WTC11 (cell line): ENCODE measurements around the gene DGLUCY. TPM values are rescaled to one million over a fixed set of nuclear protein-coding genes. Genes with fewer than 3 reads are reported as not detected.

Experiments
- ATAC-seq: fragments of 200-7000 bp; cut with Tn5 transposase; 2 replicates; pipeline ENCODE4 v1.10.0; 2021; ENCODE audit warnings: mild to moderate bottlenecking, moderate library complexity
- CTCF ChIA-PET: fragments of 300-600 bp; sonication (Branson Sonifier 250); formaldehyde crosslinking; loops from one replicate; lab custom pipeline; 2021; ENCODE audit warnings: antibody characterized with exemption; lab: Charles Lee
- POLR2A ChIA-PET: fragments of 350-600 bp; sonication (Branson Sonifier 250); formaldehyde crosslinking; loops from one replicate; lab custom pipeline; 2021; ENCODE audit warnings: antibody characterized with exemption; lab: Charles Lee
- DNase-seq: peaks from one replicate; pipeline ENCODE4 v3.0.0; 2021; ENCODE audit warnings: low spot score
- H3K27ac Mint-ChIP-seq: 2 replicates; pipeline ENCODE4 v1.8.0; 2021; ENCODE audit warnings: mixed read lengths
- H3K27me3 Mint-ChIP-seq: 2 replicates; pipeline ENCODE4 v1.8.0; 2021; ENCODE audit warnings: low read depth, mild to moderate bottlenecking, moderate library complexity, mixed read lengths
- H3K36me3 Mint-ChIP-seq: 2 replicates; pipeline ENCODE4 v1.8.0; 2021; ENCODE audit warnings: mixed read lengths
- H3K4me1 Mint-ChIP-seq: 2 replicates; pipeline ENCODE4 v1.8.0; 2022; ENCODE audit warnings: mixed read lengths
- H3K4me3 Mint-ChIP-seq: 2 replicates; pipeline ENCODE4 v1.8.0; 2021; ENCODE audit warnings: mild to moderate bottlenecking, moderate library complexity, mixed read lengths
- H3K9me3 Mint-ChIP-seq: 2 replicates; pipeline ENCODE4 v1.8.0; 2021; ENCODE audit warnings: mixed read lengths
- AR ChIP-seq: fragments of 250-450 bp; sonication (Bioruptor Pico); IDR thresholded peaks from 2 replicates; pipeline ENCODE4 v1.9.0; 2021; ENCODE audit warnings: mild to moderate bottlenecking
- ATF6 ChIP-seq: sonication (generic); formaldehyde crosslinking; IDR thresholded peaks from 2 replicates; pipeline ENCODE4 v1.8.1; 2023; ENCODE audit warnings: mild to moderate bottlenecking, missing genetic modification reagents
- CTCF ChIP-seq: fragments of 200-600 bp; IDR thresholded peaks from 2 replicates; pipeline ENCODE4 v1.8.0; 2022; ENCODE audit warnings: antibody characterized with exemption
- E2F4 ChIP-seq: sonication (generic); formaldehyde crosslinking; IDR thresholded peaks from 2 replicates; pipeline ENCODE4 v1.8.1; 2022; ENCODE audit warnings: low read depth, mild to moderate bottlenecking, moderate library complexity, missing genetic modification reagents, borderline replicate concordance
- JAZF1 ChIP-seq: fragments of 250-450 bp; sonication (Bioruptor Pico); IDR thresholded peaks from 2 replicates; pipeline ENCODE4 v1.9.0; 2021; ENCODE audit warnings: moderate library complexity, mild to moderate bottlenecking, inconsistent platforms
- JUN ChIP-seq: sonication (generic); formaldehyde crosslinking; IDR thresholded peaks from 2 replicates; pipeline ENCODE4 v1.8.0; 2023; ENCODE audit warnings: mild to moderate bottlenecking, missing genetic modification reagents
- MAX ChIP-seq: sonication (generic); formaldehyde crosslinking; IDR thresholded peaks from 2 replicates; pipeline ENCODE4 v1.8.0; 2022; ENCODE audit warnings: mild to moderate bottlenecking, missing genetic modification reagents
- NFATC4 ChIP-seq: fragments of 250-450 bp; sonication (Bioruptor Pico); IDR thresholded peaks from 2 replicates; pipeline ENCODE4 v1.9.0; 2021; ENCODE audit warnings: mild to moderate bottlenecking
- NFE2L1 ChIP-seq: sonication (generic); formaldehyde crosslinking; IDR thresholded peaks from 2 replicates; pipeline ENCODE4 v1.8.1; 2023; ENCODE audit warnings: missing genetic modification reagents
- NFYB ChIP-seq: sonication (generic); formaldehyde crosslinking; conservative IDR thresholded peaks from 2 replicates; pipeline ENCODE4 v1.8.0; 2022; ENCODE audit warnings: low read depth, missing genetic modification reagents
- NR2C2 ChIP-seq: sonication (generic); formaldehyde crosslinking; IDR thresholded peaks from 2 replicates; pipeline ENCODE4 v1.8.0; 2022; ENCODE audit warnings: mild to moderate bottlenecking, missing genetic modification reagents
- USF1 ChIP-seq: sonication (generic); formaldehyde crosslinking; IDR thresholded peaks from 2 replicates; pipeline ENCODE4 v1.8.0; 2022; ENCODE audit warnings: mild to moderate bottlenecking, missing genetic modification reagents
- USF2 ChIP-seq: sonication (generic); formaldehyde crosslinking; IDR thresholded peaks from 2 replicates; pipeline ENCODE4 v1.8.1; 2023; ENCODE audit warnings: mild to moderate bottlenecking, missing genetic modification reagents, moderate library complexity
- total RNA-seq: library from RNA; stranded (reverse); gene quantifications from 3 replicates; pipeline ENCODE4 v1.2.3, GENCODE V29; 2021

Gene DGLUCY
- total RNA-seq, 1 experiment from 2014 or later = 35.4 TPM

GRCh38 chr14:91229743-91230200 is 115.9 kb downstream of the DGLUCY start:
- Mint-ChIP-seq H3K36me3 (peaks cover 20% of the 10 kb centered on the region), H3K27me3 (peaks cover 2% of the 10 kb centered on the region; the same call in 1 of the 2 replicates), H3K9me3 (peaks cover 16% of the 10 kb centered on the region), H3K4me1 (peaks cover 23% of the 10 kb centered on the region), H3K27ac (no peak overlapping the region), H3K4me3 (no peak overlapping the region)
- CTCF ChIA-PET = interaction anchor here (1.1 kb wide), 1 partner anchor 52 kb away, joined by 5 read pairs; no protein-coding TSS in a partner anchor
- no peak for DNase-seq
- ATAC-seq = no peak
- POLR2A ChIA-PET = no interaction called here
- no peak for TF ChIP-seq ATF6
- TF ChIP-seq NR2C2 (CRISPR knock-in tag) = no peak
- no peak for TF ChIP-seq E2F4 (CRISPR knock-in tag)
- TF ChIP-seq NFE2L1 = no peak
- TF ChIP-seq JAZF1 = no peak
- TF ChIP-seq CTCF = no peak
- TF ChIP-seq MAX = no peak
- no peak for TF ChIP-seq NFATC4 (CRISPR knock-in tag)
- no peak for TF ChIP-seq JUN

GRCh38 chr14:91230397-91231035 is 116.6 kb downstream of the DGLUCY start:
- TF ChIP-seq NFYB (CRISPR knock-in tag) = peak; percentile 52
- peak; percentile 90 for TF ChIP-seq USF1
- peak; percentile 89 for TF ChIP-seq USF2 (CRISPR knock-in tag)
- no peak for TF ChIP-seq AR (CRISPR knock-in tag)
- ChIA-PET CTCF (no interaction called here), POLR2A (no interaction called here)
- no peak overlapping the region for H3K27ac Mint-ChIP-seq
- H3K9me3 Mint-ChIP-seq = peaks cover 16% of the 10 kb centered on the region
- H3K36me3 Mint-ChIP-seq = peaks cover 20% of the 10 kb centered on the region
- DNase-seq (no peak), ATAC-seq (peak; percentile 15; the same call in 1 of the 2 replicates)
- H3K4me3 Mint-ChIP-seq = no peak overlapping the region
- H3K4me1 Mint-ChIP-seq = peaks cover 22% of the 10 kb centered on the region
- H3K27me3 Mint-ChIP-seq = peaks cover 2% of the 10 kb centered on the region; the same call in 1 of the 2 replicates
